HepG2 (cell line): ENCODE results near the gene BCAS3. TPM values are rescaled to one million over a fixed set of nuclear protein-coding genes. Genes with fewer than 3 reads are reported as not detected.

Source experiments
- E2F1 ChIP-seq: sonication (generic); formaldehyde crosslinking; IDR thresholded peaks from 2 replicates; pipeline ENCODE4 v1.5.0; 2020; ENCODE audit warnings: missing genetic modification reagents
- EZH2 ChIP-seq: conservative IDR thresholded peaks from 2 replicates; pipeline ENCODE4 v1.6.1; 2012; ENCODE audit warnings: mild to moderate bottlenecking, low read depth, low read length, moderate library complexity
- GABPA ChIP-seq, 2 experiments: IDR thresholded peaks; 2 replicates each; pipeline ENCODE4 v1.6.1; 2011 to 2016; ENCODE audit warnings: low read depth in 2 of 2, low read length in 1 of 2, missing biosample characterization in 1 of 2, missing genetic modification characterization in 1 of 2
- MATR3 ChIP-seq: sonication (generic); formaldehyde crosslinking; IDR thresholded peaks from 2 replicates; pipeline ENCODE4 v1.4.0; 2020; ENCODE audit warnings: missing genetic modification reagents
- MIER3 ChIP-seq: IDR thresholded peaks from 2 replicates; pipeline ENCODE4 v1.6.1; 2016; ENCODE audit warnings: missing compliant biosample characterization, borderline replicate concordance
- MXD1 ChIP-seq: sonication (generic); formaldehyde crosslinking; IDR thresholded peaks from 2 replicates; pipeline ENCODE4 v1.4.0; 2020; ENCODE audit warnings: mild to moderate bottlenecking, missing genetic modification reagents
- RXRB ChIP-seq: IDR thresholded peaks from 2 replicates; pipeline ENCODE4 v1.6.1; 2016; ENCODE audit warnings: borderline replicate concordance, missing genetic modification reagents, missing compliant biosample characterization
- SOX13 ChIP-seq, 3 experiments: fragments of 450-650 bp in 1 of 3; sonication (generic) in 1 of 3; formaldehyde crosslinking in 1 of 3; IDR thresholded peaks in 2 of 3; conservative IDR thresholded peaks in 1 of 3; 2 replicates each; pipeline versions ENCODE4 v1.5.0 to v1.6.1; 2016 to 2020; ENCODE audit warnings: antibody characterized with exemption in 1 of 3, mild to moderate bottlenecking in 1 of 3, missing compliant biosample characterization in 1 of 3, missing genetic modification reagents in 1 of 3, moderate library complexity in 1 of 3
- TBL1XR1 ChIP-seq: fragments of 150-350 bp; IDR thresholded peaks from 2 replicates; pipeline ENCODE4 v1.6.1; 2014; ENCODE audit warnings: borderline replicate concordance, low read length; ENCODE audit not compliant: partially characterized antibody
- TBX2 ChIP-seq: sonication (generic); formaldehyde crosslinking; IDR thresholded peaks from 2 replicates; pipeline ENCODE4 v1.5.0; 2020; ENCODE audit warnings: missing genetic modification reagents, mild to moderate bottlenecking, borderline replicate concordance
- TCF7L2 ChIP-seq: IDR thresholded peaks from 2 replicates; pipeline ENCODE4 v1.6.1; 2011; ENCODE audit warnings: mild to moderate bottlenecking, low read depth, low read length, moderate library complexity
- ZBTB33 ChIP-seq: sonication (generic); formaldehyde crosslinking; IDR thresholded peaks from 2 replicates; pipeline ENCODE4 v1.4.0; 2020; ENCODE audit warnings: missing genetic modification reagents
- ZEB1 ChIP-seq: IDR thresholded peaks from 2 replicates; pipeline ENCODE4 v1.6.1; 2012; ENCODE audit warnings: mild to moderate bottlenecking, low read depth, inconsistent platforms; ENCODE audit not compliant: insufficient replicate concordance
- ZMYM2 ChIP-seq: sonication (generic); formaldehyde crosslinking; IDR thresholded peaks from 2 replicates; pipeline ENCODE4 v1.8.0; 2022; ENCODE audit warnings: mild to moderate bottlenecking, missing genetic modification reagents
- ZNF235 ChIP-seq: sonication (generic); formaldehyde crosslinking; IDR thresholded peaks from 2 replicates; pipeline ENCODE4 v1.8.1; 2023; ENCODE audit warnings: mild to moderate bottlenecking, missing genetic modification reagents, borderline replicate concordance
- ZNF275 ChIP-seq: sonication (generic); formaldehyde crosslinking; IDR thresholded peaks from 2 replicates; pipeline ENCODE4 v1.8.0; 2022; ENCODE audit warnings: missing genetic modification reagents, mild to moderate bottlenecking, inconsistent platforms, borderline replicate concordance
- ZNF547 ChIP-seq: sonication (generic); formaldehyde crosslinking; IDR thresholded peaks from 2 replicates; pipeline ENCODE4 v1.5.1; 2020; ENCODE audit warnings: mild to moderate bottlenecking, missing genetic modification reagents
- polyA plus RNA-seq, 8 experiments: library from polyadenylated mRNA; depleted of rRNA in 3 of 8; stranded (reverse) in 7 of 8; unstranded in 1 of 8; fragments of >200 nt; fragmentation: Illumina TruSeq in 4 of 8; extraction: Trizol in 4 of 8; gene quantifications; 2 replicates each; pipeline versions ENCODE4 v1.2.1 to v1.2.3, GENCODE V29; 2011 to 2016; ENCODE audit warnings: low read depth in 4 of 8, missing spikeins in 1 of 8, mixed read lengths in 1 of 8; ENCODE audit not compliant: insufficient read depth in 1 of 8
- total RNA-seq, 5 experiments: library from RNA; depleted of rRNA; stranded (reverse); fragments of >200 nt; fragmentation: Illumina TruSeq; extraction: Trizol; gene quantifications; 2 replicates each; pipeline ENCODE4 v1.2.3, GENCODE V29; 2016; ENCODE audit warnings: low read depth in 1 of 5
- TF ChIP-seq, protein P1 (sequence below): sonication (generic); formaldehyde crosslinking; IDR thresholded peaks from 2 replicates; pipeline ENCODE4 v1.4.0; 2020; ENCODE audit warnings: missing genetic modification reagents
- TF ChIP-seq, protein P2 (sequence below): fragments of 450-650 bp; IDR thresholded peaks from 2 replicates; pipeline ENCODE4 v1.6.1; 2016

BCAS3 gene
- total and polyA plus RNA-seq, 2 of the 13 experiments (the other 11 are each of a cell fraction or from before 2014, with no cell fraction given): 10.7 to 11.2 TPM

DNA sequence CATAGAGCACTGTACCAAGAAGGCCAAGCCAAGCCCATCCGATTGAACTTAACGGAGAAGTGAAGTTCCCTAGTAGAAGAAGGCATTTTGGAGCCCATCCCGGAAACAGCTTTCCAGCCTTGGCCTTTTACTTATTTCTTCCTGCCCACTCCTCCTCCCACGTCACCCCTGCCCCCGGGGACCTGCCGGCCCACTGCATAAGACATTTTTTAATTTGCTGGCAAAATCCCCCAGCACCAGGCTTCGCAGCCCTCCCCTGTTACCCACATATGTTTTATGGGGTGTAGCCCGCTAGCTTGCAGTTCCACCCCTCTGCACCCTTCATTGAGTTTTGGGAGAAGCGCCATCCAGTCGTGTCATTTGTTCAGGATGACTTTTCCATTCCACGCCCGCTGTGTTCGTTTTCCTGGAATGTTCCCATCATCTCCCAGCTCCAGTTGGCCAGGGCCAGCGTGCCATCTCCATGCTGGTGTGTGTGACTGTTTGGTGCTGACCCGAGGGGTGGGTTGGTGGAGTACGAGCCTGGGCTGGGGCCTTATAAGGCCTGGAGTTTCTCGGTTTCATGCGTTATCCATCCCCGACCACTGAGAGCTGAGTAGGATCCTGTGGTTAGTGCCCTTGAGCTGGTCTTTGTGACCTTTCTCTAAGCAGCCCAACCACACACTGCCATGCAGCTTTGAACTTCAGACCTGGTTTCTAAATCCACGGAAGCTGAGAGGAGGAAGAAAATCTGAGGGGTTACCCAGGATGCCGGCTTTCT lies 702.0 kb downstream of the BCAS3 start (continued):
- TF ChIP-seq ZBTB33 (CRISPR knock-in tag) (0 out of 2 replicates have a peak, but pooled peaks have one; percentile 5), SOX13 (IDR thresholded peaks at IDR 0.05) (no peak), SOX13 (CRISPR knock-in tag; conservative IDR thresholded peaks at IDR 0.05 in 1 of 2, IDR thresholded peaks at IDR 0.05 in 1 of 2) (no peak; a peak in 1 of 4 replicates), GABPA (IDR thresholded peaks at IDR 0.05; ENCODE audit: low read depth, low read length) (no peak), GABPA (CRISPR knock-in tag; IDR thresholded peaks at IDR 0.05; ENCODE audit: low read depth) (no peak), ZNF275 (CRISPR knock-in tag) (no peak), ZNF547 (CRISPR knock-in tag) (no peak), TBX2 (CRISPR knock-in tag) (peak; percentile 33; the same call in 1 of the 2 replicates), EZH2 (no peak), ZEB1 (no peak), MXD1 (CRISPR knock-in tag) (0 out of 2 replicates have a peak, but pooled peaks have one; percentile 34), MATR3 (no peak), ZMYM2 (0 out of 2 replicates have a peak, but pooled peaks have one; percentile 40), TBL1XR1 (no peak), ZNF235 (CRISPR knock-in tag) (0 out of 2 replicates have a peak, but pooled peaks have one; percentile 31), TCF7L2 (no peak), E2F1 (CRISPR knock-in tag) (no peak), RXRB (CRISPR knock-in tag) (peak; percentile 49; the same call in 1 of the 2 replicates), MIER3 (CRISPR knock-in tag) (no peak)
- TF ChIP-seq, protein P1, sequence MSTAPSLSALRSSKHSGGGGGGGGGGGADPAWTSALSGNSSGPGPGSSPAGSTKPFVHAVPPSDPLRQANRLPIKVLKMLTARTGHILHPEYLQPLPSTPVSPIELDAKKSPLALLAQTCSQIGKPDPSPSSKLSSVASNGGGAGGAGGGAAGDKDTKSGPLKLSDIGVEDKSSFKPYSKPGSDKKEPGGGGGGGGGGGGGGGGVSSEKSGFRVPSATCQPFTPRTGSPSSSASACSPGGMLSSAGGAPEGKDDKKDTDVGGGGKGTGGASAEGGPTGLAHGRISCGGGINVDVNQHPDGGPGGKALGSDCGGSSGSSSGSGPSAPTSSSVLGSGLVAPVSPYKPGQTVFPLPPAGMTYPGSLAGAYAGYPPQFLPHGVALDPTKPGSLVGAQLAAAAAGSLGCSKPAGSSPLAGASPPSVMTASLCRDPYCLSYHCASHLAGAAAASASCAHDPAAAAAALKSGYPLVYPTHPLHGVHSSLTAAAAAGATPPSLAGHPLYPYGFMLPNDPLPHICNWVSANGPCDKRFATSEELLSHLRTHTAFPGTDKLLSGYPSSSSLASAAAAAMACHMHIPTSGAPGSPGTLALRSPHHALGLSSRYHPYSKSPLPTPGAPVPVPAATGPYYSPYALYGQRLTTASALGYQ (CRISPR knock-in tag): peak; percentile 15; the same call in 1 of the 2 replicates
- TF ChIP-seq, protein P2, sequence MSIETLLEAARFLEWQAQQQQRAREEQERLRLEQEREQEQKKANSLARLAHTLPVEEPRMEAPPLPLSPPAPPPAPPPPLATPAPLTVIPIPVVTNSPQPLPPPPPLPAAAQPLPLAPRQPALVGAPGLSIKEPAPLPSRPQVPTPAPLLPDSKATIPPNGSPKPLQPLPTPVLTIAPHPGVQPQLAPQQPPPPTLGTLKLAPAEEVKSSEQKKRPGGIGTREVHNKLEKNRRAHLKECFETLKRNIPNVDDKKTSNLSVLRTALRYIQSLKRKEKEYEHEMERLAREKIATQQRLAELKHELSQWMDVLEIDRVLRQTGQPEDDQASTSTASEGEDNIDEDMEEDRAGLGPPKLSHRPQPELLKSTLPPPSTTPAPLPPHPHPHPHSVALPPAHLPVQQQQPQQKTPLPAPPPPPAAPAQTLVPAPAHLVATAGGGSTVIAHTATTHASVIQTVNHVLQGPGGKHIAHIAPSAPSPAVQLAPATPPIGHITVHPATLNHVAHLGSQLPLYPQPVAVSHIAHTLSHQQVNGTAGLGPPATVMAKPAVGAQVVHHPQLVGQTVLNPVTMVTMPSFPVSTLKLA: no peak
